ENCODE results near the gene ATP5F1D.

DNA sequence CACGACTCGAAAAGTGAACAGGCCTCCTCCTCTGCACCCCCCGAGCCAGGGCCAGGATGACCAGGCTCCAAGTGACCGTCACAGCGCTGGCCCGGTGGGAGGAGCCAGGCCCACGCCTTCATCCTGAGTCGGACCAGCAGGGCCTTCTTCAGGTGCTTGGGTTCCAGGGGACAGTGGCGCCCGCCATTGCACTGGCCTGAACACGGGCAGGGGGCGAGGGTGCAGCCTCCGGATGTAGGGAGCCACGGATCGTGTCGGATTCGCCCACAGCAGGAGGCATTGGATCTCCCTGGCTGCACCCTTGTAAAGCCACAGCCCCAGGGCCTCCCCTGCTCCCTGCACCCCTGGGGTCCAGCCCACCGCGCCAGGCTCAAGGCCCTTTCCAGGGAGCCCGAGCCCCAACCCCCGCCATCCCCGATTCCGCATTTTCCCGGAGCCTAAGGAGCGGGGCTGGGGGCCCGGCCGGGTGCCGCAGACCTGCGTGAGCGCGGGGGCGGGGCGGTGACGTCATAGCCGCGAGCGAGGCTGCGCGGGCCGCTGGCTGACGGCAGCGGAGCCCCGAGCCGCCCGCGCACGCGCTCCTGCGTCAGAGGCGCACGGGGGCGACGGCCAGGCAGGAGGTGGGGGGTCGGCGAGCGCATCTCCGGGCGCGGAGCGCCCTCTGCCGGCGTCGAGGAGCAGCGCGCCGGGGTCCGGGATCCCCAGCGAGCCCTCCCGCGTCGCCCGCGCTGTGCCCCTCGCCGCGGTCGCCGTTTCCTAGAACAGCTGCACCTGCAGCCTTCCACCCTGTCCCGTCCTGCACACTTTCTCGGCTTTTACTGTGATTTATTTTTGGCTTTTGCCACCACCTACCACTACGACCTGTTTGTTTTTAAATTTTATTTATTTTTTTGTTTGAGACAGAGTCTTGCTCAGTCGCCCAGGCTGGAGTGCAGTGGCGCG, 1.5 kb upstream of the ATP5F1D start:
- TF ChIP-seq, protein P1, sequence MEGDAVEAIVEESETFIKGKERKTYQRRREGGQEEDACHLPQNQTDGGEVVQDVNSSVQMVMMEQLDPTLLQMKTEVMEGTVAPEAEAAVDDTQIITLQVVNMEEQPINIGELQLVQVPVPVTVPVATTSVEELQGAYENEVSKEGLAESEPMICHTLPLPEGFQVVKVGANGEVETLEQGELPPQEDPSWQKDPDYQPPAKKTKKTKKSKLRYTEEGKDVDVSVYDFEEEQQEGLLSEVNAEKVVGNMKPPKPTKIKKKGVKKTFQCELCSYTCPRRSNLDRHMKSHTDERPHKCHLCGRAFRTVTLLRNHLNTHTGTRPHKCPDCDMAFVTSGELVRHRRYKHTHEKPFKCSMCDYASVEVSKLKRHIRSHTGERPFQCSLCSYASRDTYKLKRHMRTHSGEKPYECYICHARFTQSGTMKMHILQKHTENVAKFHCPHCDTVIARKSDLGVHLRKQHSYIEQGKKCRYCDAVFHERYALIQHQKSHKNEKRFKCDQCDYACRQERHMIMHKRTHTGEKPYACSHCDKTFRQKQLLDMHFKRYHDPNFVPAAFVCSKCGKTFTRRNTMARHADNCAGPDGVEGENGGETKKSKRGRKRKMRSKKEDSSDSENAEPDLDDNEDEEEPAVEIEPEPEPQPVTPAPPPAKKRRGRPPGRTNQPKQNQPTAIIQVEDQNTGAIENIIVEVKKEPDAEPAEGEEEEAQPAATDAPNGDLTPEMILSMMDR (conservative IDR thresholded peaks at IDR 0.05; ENCODE audit: low read length): peak; percentile 65
- no peak for TF ChIP-seq EZH2phosphoT487 (IDR thresholded peaks at IDR 0.05; ENCODE audit: borderline replicate concordance)

All from Loucy (cell line).